T47D (cell line): ENCODE data around the gene CRIM1.

Source experiments
- DNase-seq, 2 experiments: peaks; one replicate each; pipeline versions ENCODE4 v3.0.0 to v3.0.0-alpha.2; 2011 to 2012; ENCODE audit warnings: low read depth in 1 of 2, low spot score in 1 of 2
- JUND ChIP-seq: IDR thresholded peaks from 2 replicates; pipeline ENCODE4 v1.6.1; 2012; ENCODE audit warnings: low read depth
- in situ Hi-C: cut with HindIII; loops from 2 replicates; pipeline ENCODE4 v1.10.0; 2016; ENCODE audit warnings: low sequenced_read_pairs, low pct_unique_long_range_greater_than_20kb

CRIM1 gene

GRCh38 chr2:36544638-36545338 is 189.2 kb downstream of the CRIM1 start:
- in situ Hi-C loops = no loop called here

GRCh38 chr2:36545871-36546416 is 190.4 kb downstream of the CRIM1 start:
- in situ Hi-C loops = no loop called here
- DNase-seq = no peak
- TF ChIP-seq JUND = no peak

More at GRCh38 chr2:36544638-36545338, 189.2 kb downstream of the CRIM1 start:
- no peak for DNase-seq
- TF ChIP-seq JUND = no peak

- no peak for TF ChIP-seq JUND
- no peak for DNase-seq
- in situ Hi-C loops = no loop called here
Measured at GRCh38 chr2:36547906-36548305, 192.3 kb downstream of the CRIM1 start.

- in situ Hi-C loops = no loop called here
- no peak for TF ChIP-seq JUND
- DNase-seq = no peak
Measured at GRCh38 chr2:36549165-36549574, 193.6 kb downstream of the CRIM1 start.

- TF ChIP-seq JUND = no peak
- no peak for DNase-seq
- in situ Hi-C loops = no loop called here
Measured at GRCh38 chr2:36550006-36550405, 194.4 kb downstream of the CRIM1 start.

GRCh38 chr2:36553683-36554082 is 198.1 kb downstream of the CRIM1 start:
- no peak for TF ChIP-seq JUND
- DNase-seq = no peak
- in situ Hi-C loops = no loop called here

GRCh38 chr2:36554531-36554930 is 199.0 kb downstream of the CRIM1 start:
- TF ChIP-seq JUND = no peak

GRCh38 chr2:36555789-36556188 is 200.2 kb downstream of the CRIM1 start:
- in situ Hi-C loops = no loop called here
- DNase-seq = no peak
- no peak for TF ChIP-seq JUND

More at GRCh38 chr2:36554531-36554930, 199.0 kb downstream of the CRIM1 start:
- in situ Hi-C loops = no loop called here
- DNase-seq = no peak

GRCh38 chr2:36556842-36557241 is 201.3 kb downstream of the CRIM1 start:
- in situ Hi-C loops = no loop called here
- DNase-seq = no peak
- no peak for TF ChIP-seq JUND

GRCh38 chr2:36559221-36559942 is 203.8 kb downstream of the CRIM1 start:
- DNase-seq = no peak
- in situ Hi-C loops = no loop called here
- TF ChIP-seq JUND = no peak

- TF ChIP-seq JUND = no peak
- in situ Hi-C loops = no loop called here
- DNase-seq = no peak
Measured at GRCh38 chr2:36560726-36561125, 205.1 kb downstream of the CRIM1 start.

- no peak for TF ChIP-seq JUND
- DNase-seq = no peak
- in situ Hi-C loops = no loop called here
Measured at GRCh38 chr2:36561237-36561944, 205.8 kb downstream of the CRIM1 start.

GRCh38 chr2:36562240-36562639 is 206.7 kb downstream of the CRIM1 start:
- no peak for TF ChIP-seq JUND
- no peak for DNase-seq
- in situ Hi-C loops = no loop called here
